Measurements from ENCODE around the gene ARF1.

The ARF1 gene

DNA sequence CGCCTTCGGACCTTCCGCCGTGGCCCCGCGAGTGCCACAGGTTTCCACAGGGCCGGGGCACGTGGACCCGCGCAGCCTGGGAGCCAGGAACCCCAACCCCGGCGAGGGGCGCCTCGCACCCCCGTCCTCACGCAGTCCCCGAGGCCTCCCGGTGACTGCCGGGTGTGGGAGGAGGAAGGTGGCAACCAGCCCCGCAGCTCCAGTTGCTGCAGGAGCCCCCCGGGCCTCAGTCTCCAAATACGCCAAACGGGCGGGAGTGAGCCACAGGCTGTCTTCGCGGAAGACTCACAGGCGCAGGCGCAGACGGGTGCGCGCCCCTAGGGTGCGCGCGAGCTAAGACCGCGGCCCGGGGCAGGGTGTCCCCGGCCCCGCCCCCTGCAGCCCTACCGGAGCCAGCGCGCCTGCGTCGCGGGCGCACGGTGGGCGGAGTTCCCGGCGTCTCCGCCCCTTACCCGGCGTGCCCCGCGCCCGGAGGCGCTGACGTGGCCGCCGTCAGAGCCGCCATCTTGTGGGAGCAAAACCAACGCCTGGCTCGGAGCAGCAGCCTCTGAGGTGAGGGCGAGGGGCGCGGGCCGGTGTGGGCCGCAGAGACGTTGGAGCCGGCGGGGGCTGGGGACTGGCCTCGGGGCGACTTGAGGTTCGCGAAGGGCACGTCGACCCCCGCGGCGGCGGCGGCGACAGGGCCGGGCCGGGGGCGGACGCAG, at the start of gene ARF1:
Gene ARF1 (plus strand): TSS at position 495 of the 704 bp plus-strand sequence. CDS start 14,407 bp downstream, outside the sequence.
- peak; percentile 69 to 90 for DNase-seq

GRCh38 chr1:228033376-228033775, 49.1 kb upstream of the ARF1 start:
- no peak for DNase-seq

GRCh38 chr1:228034954-228035837, 47.3 kb upstream of the ARF1 start:
- no peak for DNase-seq

DNA sequence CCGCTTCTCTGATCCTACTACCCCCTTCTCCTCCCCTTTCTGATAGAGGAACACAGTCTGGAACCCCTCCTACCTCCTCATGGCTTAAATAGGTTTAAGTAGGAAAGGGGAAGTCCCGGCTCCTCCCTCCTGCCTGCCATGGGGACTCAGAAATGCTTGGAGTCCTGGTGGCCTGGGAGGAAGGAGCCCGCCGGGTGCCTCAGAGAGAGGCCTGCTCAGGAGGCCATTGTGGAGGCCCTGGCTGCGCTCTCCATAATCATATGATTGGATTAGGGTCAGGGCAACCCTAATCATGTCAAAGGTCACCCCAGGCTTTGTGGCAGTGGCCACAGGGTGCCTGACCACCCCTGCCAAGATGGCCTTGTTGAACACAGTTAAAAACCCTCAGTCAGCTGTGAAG, 46.7 kb upstream of the ARF1 start:
- no peak for DNase-seq

- no peak for DNase-seq
Measured at GRCh38 chr1:228036701-228037231, 45.7 kb upstream of the ARF1 start.

GRCh38 chr1:228037401-228038386, 44.8 kb upstream of the ARF1 start:
- peak in 1 of 2 experiments; percentile 36 for DNase-seq

DNA sequence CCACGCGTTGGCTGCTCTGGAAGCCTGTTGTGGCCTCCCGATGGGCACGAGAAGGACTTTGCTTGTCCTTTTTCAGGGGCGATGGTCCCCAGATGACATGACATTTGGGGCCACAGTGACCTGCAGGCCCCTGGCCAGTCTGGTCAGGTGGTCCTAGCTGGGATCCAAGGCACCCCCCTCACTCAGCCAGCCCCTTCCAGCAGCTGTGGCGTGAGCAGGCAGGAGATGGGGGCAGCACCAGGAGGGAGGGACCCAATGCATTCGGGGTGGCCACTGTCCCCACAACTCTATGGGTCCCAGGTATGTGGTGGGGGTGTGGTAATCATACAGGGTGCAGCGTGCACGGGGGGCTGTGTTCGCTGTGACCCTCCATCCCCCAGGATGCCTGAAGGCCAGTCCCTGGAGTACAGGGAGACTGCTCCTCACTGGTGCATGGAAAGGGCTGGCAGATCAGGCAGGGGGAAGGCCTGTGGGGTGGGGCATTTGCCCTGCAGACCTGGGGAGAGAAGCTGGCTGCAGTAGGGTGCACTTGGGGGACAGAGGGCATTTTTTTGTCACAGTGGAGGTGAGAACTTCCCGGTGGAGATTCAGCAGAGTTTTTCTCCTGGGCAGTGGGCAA, 44.0 kb upstream of the ARF1 start:
- DNase-seq = no peak

DNA sequence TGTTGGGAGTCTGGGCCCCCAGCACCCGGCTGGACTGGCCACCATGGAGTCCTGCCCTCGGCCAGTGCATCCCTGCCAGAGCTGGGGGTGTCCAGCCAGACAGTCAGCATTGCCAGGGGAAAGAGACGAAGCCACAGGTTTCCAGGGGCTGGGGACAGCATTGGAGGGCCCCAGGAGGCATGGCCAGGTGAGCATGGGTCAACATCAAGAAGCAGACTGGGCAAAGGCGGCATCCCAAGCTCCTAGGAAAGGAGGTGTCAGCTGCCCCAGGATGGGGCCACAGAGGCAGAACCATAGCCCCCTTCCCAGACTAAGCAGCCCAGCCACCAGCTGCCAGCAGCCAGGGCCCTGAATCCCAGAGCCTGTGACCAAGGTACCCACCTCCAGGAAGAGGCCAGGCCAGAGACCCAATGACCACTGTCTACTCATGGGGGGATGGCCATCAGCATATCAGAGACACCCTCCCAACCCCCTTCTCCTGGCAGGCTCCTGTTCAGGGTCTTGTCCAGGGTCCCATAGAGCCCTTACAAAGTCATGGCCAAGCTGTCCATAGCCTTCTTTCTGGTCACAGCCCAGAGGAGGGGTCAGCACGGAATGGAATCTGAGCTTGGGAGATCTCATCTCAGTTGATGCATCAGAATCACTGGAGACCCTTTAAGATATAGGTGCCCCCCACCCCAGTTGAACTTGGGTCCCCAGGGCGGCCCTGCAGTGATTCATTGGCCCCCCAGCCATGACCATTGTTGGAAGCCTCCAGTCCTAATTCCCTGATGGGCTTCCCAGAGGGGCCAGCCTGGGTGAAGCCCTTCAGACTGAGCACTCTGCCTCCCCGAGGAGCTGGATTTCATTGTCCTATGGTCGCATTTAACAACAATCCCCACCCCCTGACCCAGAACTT, 43.3 kb upstream of the ARF1 start:
- DNase-seq = no peak

- DNase-seq = no peak
Measured at GRCh38 chr1:228039986-228040385, 42.5 kb upstream of the ARF1 start.

DNA sequence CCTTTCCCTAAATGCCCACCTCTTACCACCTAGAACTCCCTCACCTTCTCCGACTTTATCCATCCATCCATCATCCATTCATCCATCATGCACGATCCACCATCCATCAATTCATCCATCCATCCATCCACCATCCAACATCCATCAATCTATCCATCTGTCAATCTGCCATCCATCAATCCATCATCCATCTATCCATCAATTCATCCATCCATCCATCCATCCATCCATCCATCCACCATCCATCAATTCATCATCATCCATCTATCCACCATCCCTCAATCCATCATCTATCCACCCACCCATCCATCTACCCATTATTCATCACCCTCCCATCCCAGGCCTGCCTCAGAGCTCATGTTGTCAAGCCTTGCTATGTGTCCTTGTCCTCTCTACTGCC, 41.2 kb upstream of the ARF1 start:
- DNase-seq = no peak

DNA sequence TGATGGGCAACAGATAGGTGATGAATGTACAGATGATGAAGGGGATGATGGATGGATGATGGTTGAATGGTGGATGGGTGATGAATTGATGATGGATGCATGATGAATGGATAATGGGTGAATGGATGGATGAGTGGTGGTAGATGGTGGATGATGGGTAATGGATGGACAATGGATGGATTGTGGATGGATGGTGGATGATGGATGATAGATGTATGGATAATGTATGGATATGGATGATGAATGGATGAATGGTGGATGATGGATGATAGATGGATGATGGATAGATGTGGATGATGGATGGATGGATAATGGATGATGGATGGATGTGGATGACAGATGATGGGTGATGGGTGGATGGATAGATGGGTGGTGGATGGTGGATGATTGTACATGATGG, 40.0 kb upstream of the ARF1 start:
- DNase-seq = no peak

GRCh38 chr1:228043281-228043848, 39.1 kb upstream of the ARF1 start:
- DNase-seq = no peak

GRCh38 chr1:228044961-228045360, 37.5 kb upstream of the ARF1 start:
- no peak for DNase-seq

GRCh38 chr1:228045405-228045804, 37.1 kb upstream of the ARF1 start:
- DNase-seq = no peak

GRCh38 chr1:228045871-228046270, 36.6 kb upstream of the ARF1 start:
- DNase-seq = no peak

GRCh38 chr1:228046421-228047182, 35.9 kb upstream of the ARF1 start:
- no peak for DNase-seq

- no peak for DNase-seq
Measured at GRCh38 chr1:228047183-228047466, 35.4 kb upstream of the ARF1 start.

- DNase-seq = no peak
Measured at GRCh38 chr1:228048120-228048519, 34.4 kb upstream of the ARF1 start.

- no peak for DNase-seq
Measured at GRCh38 chr1:228048659-228049298, 33.7 kb upstream of the ARF1 start.
